Astrocyte (in vitro differentiated cells and primary cell): ENCODE results near the gene ZMAT3. TPM values are rescaled to one million over a fixed set of nuclear protein-coding genes. Genes with fewer than 3 reads are reported as not detected.

Experiments used
- DNase-seq: peaks from one replicate; pipeline ENCODE4 v3.0.0-alpha.2; 2010; ENCODE audit warnings: low read depth
- FAIRE-seq: peaks from 2 replicates; lab custom pipeline; 2011; peaks lifted over from hg19 to GRCh38; lab: Jason Lieb, UNC
- H2AFZ ChIP-seq: 2 replicates; pipeline ENCODE4 v1.6.0; 2012; ENCODE audit warnings: low read depth, low read length, inconsistent platforms
- H3K27ac ChIP-seq: 2 replicates; pipeline ENCODE4 v1.5.1; 2011; ENCODE audit warnings: low read depth, low read length, inconsistent platforms
- H3K27me3 ChIP-seq: 2 replicates; pipeline ENCODE4 v1.6.0; 2011; ENCODE audit warnings: low read length, inconsistent platforms; ENCODE audit not compliant: insufficient read depth
- H3K36me3 ChIP-seq: 2 replicates; pipeline ENCODE4 v1.5.1; 2011; ENCODE audit warnings: low read length, inconsistent platforms; ENCODE audit not compliant: insufficient read depth
- H3K4me1 ChIP-seq: 2 replicates; pipeline ENCODE4 v1.5.1; 2011; ENCODE audit warnings: low read length, inconsistent platforms; ENCODE audit not compliant: insufficient read depth
- H3K4me2 ChIP-seq: 2 replicates; pipeline ENCODE4 v1.6.0; 2012; ENCODE audit warnings: low read length, inconsistent platforms
- H3K4me3 ChIP-seq: 2 replicates; pipeline ENCODE4 v1.5.1; 2011; ENCODE audit warnings: low read depth, mild to moderate bottlenecking, low read length, inconsistent platforms; ENCODE audit not compliant: insufficient read depth
- H3K79me2 ChIP-seq: 2 replicates; pipeline ENCODE4 v1.6.0; 2012; ENCODE audit warnings: mild to moderate bottlenecking, low read length, inconsistent platforms; ENCODE audit not compliant: insufficient read depth
- H3K9ac ChIP-seq: 2 replicates; pipeline ENCODE4 v1.6.0; 2012; ENCODE audit warnings: mild to moderate bottlenecking, low read length, inconsistent platforms
- H3K9me3 ChIP-seq: 2 replicates; pipeline ENCODE4 v1.5.1; 2012; ENCODE audit warnings: low read depth, mild to moderate bottlenecking, low read length, inconsistent platforms; ENCODE audit not compliant: insufficient read depth
- H4K20me1 ChIP-seq: 2 replicates; pipeline ENCODE4 v1.6.0; 2012; ENCODE audit warnings: low read length, inconsistent platforms; ENCODE audit not compliant: insufficient read depth
- H3K27ac Mint-ChIP-seq: one replicate; pipeline ENCODE4 v1.8.0; 2021; ENCODE audit warnings: mild to moderate bottlenecking, mixed read lengths; ENCODE audit not compliant: unreplicated experiment
- H3K27me3 Mint-ChIP-seq: one replicate; pipeline ENCODE4 v1.8.0; 2021; ENCODE audit warnings: low read depth, mixed read lengths; ENCODE audit not compliant: unreplicated experiment
- H3K36me3 Mint-ChIP-seq: one replicate; pipeline ENCODE4 v1.8.0; 2021; ENCODE audit warnings: low read depth, mixed read lengths; ENCODE audit not compliant: unreplicated experiment
- H3K4me1 Mint-ChIP-seq: one replicate; pipeline ENCODE4 v1.8.0; 2021; ENCODE audit warnings: low read depth, mixed read lengths; ENCODE audit not compliant: unreplicated experiment
- H3K4me3 Mint-ChIP-seq: one replicate; pipeline ENCODE4 v1.8.0; 2021; ENCODE audit warnings: mild to moderate bottlenecking, moderate library complexity, mixed read lengths; ENCODE audit not compliant: unreplicated experiment
- H3K9me3 Mint-ChIP-seq: one replicate; pipeline ENCODE4 v1.8.0; 2021; ENCODE audit warnings: mild to moderate bottlenecking, mixed read lengths; ENCODE audit not compliant: unreplicated experiment
- CTCF ChIP-seq: IDR thresholded peaks from 2 replicates; pipeline ENCODE4 v1.5.1; 2011; ENCODE audit warnings: low read depth, mild to moderate bottlenecking, inconsistent platforms, low read length, moderate library complexity; ENCODE audit not compliant: insufficient read depth
- EZH2 ChIP-seq: IDR thresholded peaks from 2 replicates; pipeline ENCODE4 v1.6.1; 2012; ENCODE audit warnings: mild to moderate bottlenecking, low read length, inconsistent platforms; ENCODE audit not compliant: insufficient read depth
- total RNA-seq: library from RNA; stranded (reverse); gene quantifications from 2 replicates; pipeline ENCODE4 v1.2.1, GENCODE V29; 2021

Gene ZMAT3
- total RNA-seq, 1 donor from 2014 or later = 89.6 TPM

DNA sequence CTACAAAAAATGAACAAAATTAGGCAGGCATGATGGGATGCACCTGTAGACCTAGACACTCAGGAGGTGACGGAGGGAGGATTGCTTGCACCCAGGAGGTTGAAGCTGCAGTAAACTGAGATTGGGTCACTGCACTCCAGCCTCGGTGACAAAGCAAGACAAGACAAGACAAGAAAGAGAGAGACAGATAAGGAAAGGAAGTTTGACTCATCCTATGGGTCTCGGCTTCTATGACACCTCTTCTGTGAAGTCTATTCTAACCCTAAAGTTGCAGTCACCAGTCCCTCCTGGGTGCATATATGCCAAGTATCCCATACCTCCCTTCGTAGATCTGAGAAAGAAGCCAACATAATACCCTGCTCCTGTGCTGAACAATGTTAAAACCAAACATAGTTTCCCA is 7.9 kb upstream of the ZMAT3 start:
- Histone ChIP-seq H3K9ac (no peak overlapping the region), H3K79me2 (no peaks in the 10 kb centered on the region), H3K36me3 (no peaks in the 10 kb centered on the region), H3K27me3 (no peaks in the 10 kb centered on the region), H2AFZ (no peak overlapping the region), H3K9me3 (no peaks in the 10 kb centered on the region), H3K4me3 (no peak overlapping the region), H3K4me1 (no peaks in the 10 kb centered on the region), H4K20me1 (no peaks in the 10 kb centered on the region), H3K27ac (no peak overlapping the region), H3K4me2 (no peak overlapping the region)
- Mint-ChIP-seq H3K9me3 (no peaks in the 10 kb centered on the region), H3K27ac (no peak overlapping the region), H3K36me3 (no peaks in the 10 kb centered on the region), H3K4me3 (no peak overlapping the region), H3K4me1 (no peaks in the 10 kb centered on the region), H3K27me3 (no peaks in the 10 kb centered on the region)
- TF ChIP-seq CTCF (no peak), EZH2 (no peak)
- no peak for DNase-seq
- FAIRE-seq = no peak

DNA sequence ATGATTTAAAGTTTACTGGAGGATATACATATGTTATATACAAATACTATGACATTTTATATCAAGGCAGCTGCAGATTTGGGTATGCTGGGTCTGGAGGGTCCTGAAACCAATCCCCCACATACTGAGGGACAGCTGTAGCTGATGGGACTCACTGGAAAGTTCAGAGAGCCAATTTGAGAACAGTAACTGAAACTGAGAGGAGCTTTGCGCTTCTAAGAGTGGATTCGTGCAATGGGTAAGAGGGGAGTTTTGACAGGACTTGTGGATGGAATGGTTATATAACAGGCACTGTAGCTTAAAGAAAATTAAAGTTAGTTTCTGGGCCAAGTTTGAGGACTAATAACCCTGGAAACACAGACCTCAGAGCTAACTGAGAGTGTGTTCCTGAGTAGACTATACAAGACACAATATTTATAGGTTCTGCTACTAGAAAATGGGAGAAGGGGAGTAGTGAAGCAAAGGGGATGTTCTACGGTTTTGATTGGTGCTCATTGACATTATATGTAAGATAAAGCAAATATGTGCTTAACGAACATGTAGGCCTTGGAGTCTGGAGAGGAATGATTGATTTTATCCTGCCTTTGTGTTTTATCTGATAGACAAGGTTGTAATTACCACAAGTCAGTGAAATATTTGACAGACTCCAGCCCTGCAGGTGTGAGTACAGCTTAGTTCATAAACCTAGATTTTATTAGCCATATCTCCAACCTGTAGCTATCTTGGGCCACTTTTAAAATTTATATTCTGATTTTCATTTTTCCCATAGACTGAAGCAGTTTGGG is 4.8 kb upstream of the ZMAT3 start:
- Mint-ChIP-seq H3K4me1 (no peaks in the 10 kb centered on the region), H3K27ac (no peak overlapping the region), H3K4me3 (no peak overlapping the region), H3K9me3 (no peaks in the 10 kb centered on the region), H3K27me3 (no peaks in the 10 kb centered on the region), H3K36me3 (no peaks in the 10 kb centered on the region)
- no peak overlapping the region for H2AFZ ChIP-seq
- no peaks in the 10 kb centered on the region for H3K36me3 ChIP-seq
- no peak overlapping the region for H3K4me2 ChIP-seq
- no peaks in the 10 kb centered on the region for H3K79me2 ChIP-seq
- H3K4me1 ChIP-seq = peaks cover 3% of the 10 kb centered on the region
- no peak overlapping the region for H3K27ac ChIP-seq
- H3K27me3 ChIP-seq = no peaks in the 10 kb centered on the region
- FAIRE-seq = no peak
- DNase-seq = no peak
- no peaks in the 10 kb centered on the region for H4K20me1 ChIP-seq
- H3K9ac ChIP-seq = no peak overlapping the region
- no peaks in the 10 kb centered on the region for H3K9me3 ChIP-seq
- H3K4me3 ChIP-seq = no peak overlapping the region
- TF ChIP-seq CTCF (no peak), EZH2 (no peak)

GRCh38 chr3:179074656-179075055 is 3.0 kb upstream of the ZMAT3 start:
- H3K27ac Mint-ChIP-seq = no peak overlapping the region

More at GRCh38 chr3:179074656-179075055, 3.0 kb upstream of the ZMAT3 start:
- Histone ChIP-seq H3K27ac (no peak overlapping the region), H3K36me3 (no peaks in the 10 kb centered on the region), H3K4me2 (no peak overlapping the region), H3K4me1 (peaks cover 3% of the 10 kb centered on the region), H2AFZ (no peak overlapping the region), H3K4me3 (no peak overlapping the region), H3K9me3 (no peaks in the 10 kb centered on the region), H4K20me1 (no peaks in the 10 kb centered on the region), H3K79me2 (peaks cover 18% of the 10 kb centered on the region), H3K27me3 (no peaks in the 10 kb centered on the region), H3K9ac (no peak overlapping the region)
- Mint-ChIP-seq H3K9me3 (no peaks in the 10 kb centered on the region), H3K4me1 (peaks cover 2% of the 10 kb centered on the region), H3K4me3 (no peak overlapping the region), H3K36me3 (no peaks in the 10 kb centered on the region), H3K27me3 (no peaks in the 10 kb centered on the region)
- no peak for TF ChIP-seq CTCF
- no peak for TF ChIP-seq EZH2
- FAIRE-seq (no peak), DNase-seq (no peak)
